ENCODE data around the gene FRMPD1. TPM values are rescaled to one million over a fixed set of nuclear protein-coding genes. Genes with fewer than 3 reads are reported as not detected.
A peak's percentile ranks its signal among the peaks of the same experiment; 100 is the strongest.

FRMPD1 gene
- total and polyA plus RNA-seq, 2 experiments from 2014 or later: not detected

DNA sequence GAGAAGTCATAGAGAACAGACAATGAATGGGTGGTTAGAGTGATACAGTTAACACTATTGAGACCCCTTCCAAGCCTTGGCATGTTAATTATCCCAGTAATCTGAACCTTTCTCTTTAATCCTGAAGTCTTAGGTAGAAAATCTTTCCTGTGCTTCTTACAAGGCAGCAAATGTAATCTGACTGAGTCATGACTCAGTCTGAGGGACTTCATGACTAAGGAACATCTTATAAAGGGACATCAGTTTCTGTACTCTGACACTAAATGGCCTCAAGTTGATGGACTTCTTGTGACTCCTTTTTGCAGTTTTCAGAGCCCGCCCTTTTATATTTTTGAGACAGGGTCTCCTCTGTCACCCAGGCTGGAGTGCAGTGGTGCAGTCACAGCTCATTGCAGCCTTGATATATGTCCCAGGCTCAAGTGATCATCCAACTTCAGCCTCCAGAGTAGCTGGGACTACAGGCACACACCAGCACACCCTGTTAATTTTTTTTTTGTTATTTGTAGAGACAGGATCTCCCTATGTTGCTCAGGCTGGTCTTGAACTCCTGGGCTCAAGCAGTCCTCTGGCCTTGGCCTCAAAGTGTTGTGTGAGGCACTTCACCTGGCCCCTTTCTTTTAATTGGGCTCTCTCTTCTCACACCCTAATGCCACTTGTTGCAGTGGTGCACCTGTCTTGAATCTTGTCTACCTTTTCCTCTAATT, 124.6 kb downstream of the FRMPD1 start:
- H3K9me2 ChIP-seq (ENCODE audit: insufficient read depth): no peaks in the 10 kb centered on the region
- DNase-seq: peak; percentile 40
- H3K27me3 ChIP-seq (replicated peaks; ENCODE audit: insufficient read depth): no peaks in the 10 kb centered on the region
- in situ Hi-C loops (cut with MboI): no loop called here
- no peak overlapping the region for H2AFZ ChIP-seq
- peaks cover 27% of the 10 kb centered on the region for H3F3A ChIP-seq (ENCODE audit: insufficient read depth)
- no peak overlapping the region for H3K9ac ChIP-seq
- H3K36me3 ChIP-seq (ENCODE audit: low read depth): peaks cover 30% of the 10 kb centered on the region
- H3K4me3 ChIP-seq: no peak overlapping the region
- H3K4me1 ChIP-seq (ENCODE audit: insufficient read depth): peaks cover 17% of the 10 kb centered on the region
- no peak overlapping the region for H3K4me2 ChIP-seq (ENCODE audit: unreplicated experiment)
- TF ChIP-seq EZH2phosphoT487 (IDR thresholded peaks at IDR 0.05; ENCODE audit: insufficient read depth, low read depth): no peak
- TF ChIP-seq EZH2 (IDR thresholded peaks at IDR 0.05; ENCODE audit: insufficient read depth, poor library complexity, severe bottlenecking): no peak
- H3K79me2 ChIP-seq (ENCODE audit: insufficient read depth): peaks cover 12% of the 10 kb centered on the region
- 96 to 100% methylated on average over 1 of the region's 1 CpG for WGBS, 2 experiments (ENCODE audit: low coverage in 1 of 2, low lambda C conversion rate in 2 of 2, missing lambda C conversion rate in 2 of 2)
- H3K9me3 ChIP-seq (ENCODE audit: low read depth): no peaks in the 10 kb centered on the region
- H4K20me1 ChIP-seq (ENCODE audit: insufficient read depth): no peaks in the 10 kb centered on the region
- no peak overlapping the region for H3K27ac ChIP-seq

DNA sequence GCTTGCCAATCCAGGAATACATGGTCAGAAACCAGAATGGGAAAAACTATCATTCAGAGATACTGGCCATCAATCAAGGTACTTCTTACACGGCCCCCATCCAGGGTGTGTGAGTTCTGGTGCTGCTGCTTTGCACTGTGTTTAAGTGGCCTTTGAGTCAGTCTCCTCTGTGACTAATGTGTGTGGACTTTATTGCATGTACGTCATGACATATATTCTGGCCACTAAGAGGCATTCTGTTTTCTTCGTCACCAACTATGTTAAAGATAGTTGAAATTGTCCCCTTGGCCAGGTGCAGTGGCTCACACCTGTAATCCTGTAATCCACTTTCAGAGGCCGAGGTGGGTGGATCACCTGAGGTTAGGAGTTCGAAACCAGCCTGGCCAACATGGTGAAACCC, 125.6 kb downstream of the FRMPD1 start:
- WGBS, 2 experiments (ENCODE audit: low coverage in 1 of 2, low lambda C conversion rate in 2 of 2, missing lambda C conversion rate in 2 of 2): 82 to 87% methylated on average over 5 of the region's 5 CpGs
- H3K4me1 ChIP-seq (ENCODE audit: insufficient read depth): peaks cover 17% of the 10 kb centered on the region
- TF ChIP-seq EZH2phosphoT487 (IDR thresholded peaks at IDR 0.05; ENCODE audit: insufficient read depth, low read depth) (no peak), EZH2 (IDR thresholded peaks at IDR 0.05; ENCODE audit: insufficient read depth, poor library complexity, severe bottlenecking) (no peak)
- no peak overlapping the region for H3K4me3 ChIP-seq
- H3K9ac ChIP-seq: no peak overlapping the region
- no peaks in the 10 kb centered on the region for H3K27me3 ChIP-seq (replicated peaks; ENCODE audit: insufficient read depth)
- no peak overlapping the region for H3K4me2 ChIP-seq (ENCODE audit: unreplicated experiment)
- no peaks in the 10 kb centered on the region for H4K20me1 ChIP-seq (ENCODE audit: insufficient read depth)
- DNase-seq: peak; percentile 67
- no peak overlapping the region for H3K27ac ChIP-seq
- peaks cover 27% of the 10 kb centered on the region for H3F3A ChIP-seq (ENCODE audit: insufficient read depth)
- no peaks in the 10 kb centered on the region for H3K9me2 ChIP-seq (ENCODE audit: insufficient read depth)
- H3K36me3 ChIP-seq (ENCODE audit: low read depth): peaks cover 38% of the 10 kb centered on the region
- H2AFZ ChIP-seq: no peak overlapping the region
- no peaks in the 10 kb centered on the region for H3K9me3 ChIP-seq (ENCODE audit: low read depth)
- peaks cover 22% of the 10 kb centered on the region for H3K79me2 ChIP-seq (ENCODE audit: insufficient read depth)
- in situ Hi-C loops (cut with MboI): no loop called here

DNA sequence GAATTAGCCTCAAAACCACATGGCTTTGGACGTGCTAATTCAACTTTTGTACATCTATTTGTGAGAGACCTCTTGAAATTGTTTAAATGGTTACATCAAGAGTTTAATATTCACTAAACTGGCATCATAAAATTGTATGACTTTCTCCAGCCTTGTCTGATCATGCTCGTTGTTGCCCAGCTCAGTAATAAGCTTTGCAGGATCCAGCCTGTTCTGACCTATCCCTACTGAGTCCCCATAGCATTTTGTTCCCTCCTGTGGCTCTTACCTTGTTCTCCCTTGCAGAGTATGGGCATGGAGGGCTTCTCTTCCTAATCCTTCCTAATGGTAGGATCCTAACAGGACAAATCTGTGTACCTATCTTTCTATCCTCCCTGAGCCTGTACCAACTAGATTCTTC, 127.8 kb downstream of the FRMPD1 start:
- WGBS, 2 experiments (ENCODE audit: low coverage in 1 of 2, low lambda C conversion rate in 2 of 2, missing lambda C conversion rate in 2 of 2): 68 to 78% methylated on average over 2 of the region's 2 CpGs
- no peaks in the 10 kb centered on the region for H3K9me3 ChIP-seq (ENCODE audit: low read depth)
- H3F3A ChIP-seq (ENCODE audit: insufficient read depth): peaks cover 27% of the 10 kb centered on the region
- DNase-seq: no peak
- in situ Hi-C loops (cut with MboI): no loop called here
- H4K20me1 ChIP-seq (ENCODE audit: insufficient read depth): no peaks in the 10 kb centered on the region
- H3K36me3 ChIP-seq (ENCODE audit: low read depth): peaks cover 51% of the 10 kb centered on the region
- H3K9me2 ChIP-seq (ENCODE audit: insufficient read depth): no peaks in the 10 kb centered on the region
- no peak overlapping the region for H3K4me3 ChIP-seq
- H3K9ac ChIP-seq: no peak overlapping the region
- H3K27me3 ChIP-seq (replicated peaks; ENCODE audit: insufficient read depth): no peaks in the 10 kb centered on the region
- peaks cover 43% of the 10 kb centered on the region for H3K79me2 ChIP-seq (ENCODE audit: insufficient read depth)
- peaks cover 20% of the 10 kb centered on the region for H3K4me1 ChIP-seq (ENCODE audit: insufficient read depth)
- TF ChIP-seq EZH2phosphoT487 (IDR thresholded peaks at IDR 0.05; ENCODE audit: insufficient read depth, low read depth) (no peak), EZH2 (IDR thresholded peaks at IDR 0.05; ENCODE audit: insufficient read depth, poor library complexity, severe bottlenecking) (no peak)
- no peak overlapping the region for H3K27ac ChIP-seq
- no peak overlapping the region for H2AFZ ChIP-seq
- H3K4me2 ChIP-seq (ENCODE audit: unreplicated experiment): no peak overlapping the region

DNA sequence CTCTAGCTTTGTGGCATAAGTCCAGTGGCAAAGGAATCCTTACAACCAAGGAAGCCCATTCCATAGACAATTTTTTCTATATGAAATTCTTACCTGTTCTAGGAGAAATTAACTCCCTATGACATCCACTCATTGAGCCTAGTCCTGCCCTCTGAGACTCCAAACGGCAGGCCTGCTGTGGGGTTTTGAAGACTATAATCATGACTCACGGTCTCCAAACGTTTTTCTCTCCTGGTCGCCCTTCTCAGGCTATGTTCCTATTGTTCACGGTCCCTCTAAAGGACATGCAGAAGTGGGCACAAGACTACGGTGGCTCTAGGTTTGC, 133.5 kb downstream of the FRMPD1 start:
- H3K27me3 ChIP-seq (replicated peaks; ENCODE audit: insufficient read depth): no peaks in the 10 kb centered on the region
- H3K4me1 ChIP-seq (ENCODE audit: insufficient read depth): peaks cover 11% of the 10 kb centered on the region
- peak overlapping the region; percentile 94 for H3K9ac ChIP-seq
- H3F3A ChIP-seq (ENCODE audit: insufficient read depth): peaks cover 7% of the 10 kb centered on the region
- TF ChIP-seq EZH2phosphoT487 (IDR thresholded peaks at IDR 0.05; ENCODE audit: insufficient read depth, low read depth) (no peak), EZH2 (IDR thresholded peaks at IDR 0.05; ENCODE audit: insufficient read depth, poor library complexity, severe bottlenecking) (no peak)
- H3K27ac ChIP-seq: peak overlapping the region; percentile 71
- in situ Hi-C loops (cut with MboI): no loop called here
- peaks cover 65% of the 10 kb centered on the region for H3K79me2 ChIP-seq (ENCODE audit: insufficient read depth)
- H3K9me3 ChIP-seq (ENCODE audit: low read depth): no peaks in the 10 kb centered on the region
- H4K20me1 ChIP-seq (ENCODE audit: insufficient read depth): no peaks in the 10 kb centered on the region
- peak; percentile 73 for DNase-seq
- no peaks in the 10 kb centered on the region for H3K9me2 ChIP-seq (ENCODE audit: insufficient read depth)
- peak overlapping the region; percentile 99 for H3K4me3 ChIP-seq
- H2AFZ ChIP-seq: peak overlapping the region; percentile 99
- peaks cover 32% of the 10 kb centered on the region for H3K36me3 ChIP-seq (ENCODE audit: low read depth)
- peak overlapping the region; percentile 100 for H3K4me2 ChIP-seq (ENCODE audit: unreplicated experiment)
- WGBS, 2 experiments (ENCODE audit: low coverage in 1 of 2, low lambda C conversion rate in 2 of 2, missing lambda C conversion rate in 2 of 2): 1 to 3% methylated on average over 6 of the region's 6 CpGs
